HG03558 (cell line): Measurements from ENCODE around the gene FGD5.

Experiments
- ATAC-seq: cut with Tn5 transposase; IDR thresholded peaks from one replicate; pipeline ENCODE4 v1.9.1; 2021; ENCODE audit warnings: moderate number of reproducible peaks; ENCODE audit not compliant: unreplicated experiment; ENCODE audit errors: extremely low read depth

FGD5 gene

DNA sequence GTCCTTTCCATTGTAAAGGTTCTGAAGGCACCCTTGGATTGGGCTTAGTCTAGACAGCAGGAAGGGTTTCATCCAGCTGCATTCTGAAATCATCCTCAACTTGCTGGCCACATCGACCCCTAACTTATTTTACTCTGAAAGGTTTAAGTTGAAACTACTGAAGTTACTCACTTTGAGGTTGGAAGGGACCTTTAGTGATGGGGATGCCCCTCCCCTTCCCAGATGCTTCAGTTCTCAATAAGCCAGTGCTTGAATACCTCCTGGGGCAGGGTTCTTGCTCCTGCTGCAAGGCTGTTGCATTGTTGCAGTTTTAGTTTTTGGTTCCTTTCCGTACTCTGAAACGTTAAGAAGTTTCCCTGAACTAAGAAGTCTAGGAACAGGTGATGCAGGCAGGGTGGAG, 26.4 kb downstream of the FGD5 start:
- ATAC-seq: no peak

DNA sequence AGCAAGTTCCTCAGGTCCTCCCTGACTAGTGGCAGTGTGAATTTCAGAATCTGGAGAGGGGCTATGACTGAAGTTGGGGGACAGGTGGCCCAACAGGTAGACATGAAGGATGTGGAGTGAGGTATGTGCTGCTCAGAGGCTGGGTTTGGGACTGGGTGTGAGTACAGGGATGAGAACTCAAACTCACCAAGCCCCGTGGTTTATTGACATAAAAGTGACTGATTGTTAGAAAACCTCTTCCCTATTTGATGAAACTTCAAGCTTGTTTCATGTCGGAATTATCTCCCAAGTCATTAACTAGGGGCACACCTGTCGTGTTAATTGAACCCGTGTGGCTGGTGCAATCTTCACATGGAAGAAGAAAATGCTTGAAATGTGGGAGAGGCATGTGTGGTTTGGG, 27.1 kb downstream of the FGD5 start:
- no peak for ATAC-seq

DNA sequence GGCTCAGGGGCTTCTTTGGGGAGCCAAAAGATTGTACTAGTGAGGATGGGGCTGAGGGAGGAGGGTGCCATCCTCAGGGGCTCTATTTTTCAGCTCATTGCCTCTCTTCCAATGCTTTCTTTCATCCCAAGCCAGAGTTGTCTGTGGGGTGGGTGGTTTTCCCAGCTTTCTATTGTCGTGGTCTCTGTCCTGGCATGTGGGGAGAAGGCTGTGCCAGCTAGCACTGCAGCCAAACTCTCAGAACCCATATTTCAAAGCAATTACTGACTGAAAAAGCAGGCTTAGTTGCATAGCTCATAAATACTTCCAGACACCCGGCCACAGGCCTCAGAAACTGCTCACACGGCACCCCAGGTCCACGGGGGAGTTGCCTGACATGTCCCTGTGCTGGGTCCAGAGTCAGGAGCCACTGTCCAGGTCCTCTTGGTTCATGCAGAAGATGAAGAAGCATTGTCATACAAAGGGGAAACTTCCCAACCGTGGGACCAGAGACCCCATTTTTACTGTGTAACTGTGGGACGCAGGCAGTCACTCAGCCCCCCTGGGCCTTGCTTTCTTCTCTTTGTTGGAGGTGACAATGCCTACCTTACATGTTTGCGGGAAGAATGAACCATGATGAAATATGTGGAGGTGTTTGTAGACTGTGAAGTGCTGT, 27.6 kb downstream of the FGD5 start:
- ATAC-seq: no peak

DNA sequence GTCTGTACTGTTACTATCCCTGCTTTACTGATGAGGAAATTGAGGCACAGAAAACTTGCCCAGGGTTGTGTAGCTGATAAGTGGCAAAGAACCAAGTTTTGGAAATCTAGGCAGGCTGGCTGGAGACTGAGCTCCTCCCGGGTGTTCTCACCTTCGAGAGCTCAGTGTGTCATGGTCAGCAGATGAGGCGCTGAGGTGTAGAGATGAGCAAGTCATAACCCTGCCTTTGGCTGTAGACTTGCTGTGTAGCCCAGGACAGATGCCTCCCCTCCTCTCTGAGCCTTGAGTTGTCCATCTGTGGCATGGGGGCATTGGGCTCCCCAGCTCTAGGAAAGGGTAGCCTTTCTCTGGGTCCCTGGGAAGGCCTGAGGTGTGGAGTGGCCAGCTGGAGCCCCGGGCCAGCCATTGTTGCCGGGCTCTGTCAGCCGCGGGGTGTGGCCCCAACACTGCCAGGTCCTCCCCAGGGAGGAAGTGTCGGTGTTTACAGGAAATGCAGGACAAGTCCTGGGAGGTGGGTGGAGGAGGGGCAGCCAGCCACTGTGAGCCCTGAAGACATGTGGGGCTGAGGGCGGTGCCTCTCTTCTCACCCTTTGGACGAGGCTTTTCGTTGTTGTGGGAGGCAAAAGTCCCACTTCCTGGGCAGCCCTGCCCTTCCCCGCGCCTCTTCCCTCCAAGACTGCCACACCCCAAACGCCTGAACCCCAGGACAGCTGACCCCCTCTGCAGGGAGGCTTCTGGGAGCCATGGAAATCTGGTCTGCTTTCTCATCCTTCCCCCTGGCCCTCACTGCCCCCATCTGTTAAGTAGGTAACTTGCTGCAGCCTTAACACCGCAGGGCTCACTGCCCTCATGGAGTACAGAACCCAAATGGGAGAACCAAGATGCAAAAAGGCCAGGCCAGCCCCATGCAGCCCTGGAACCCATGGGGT, 29.1 kb downstream of the FGD5 start:
- ATAC-seq: no peak

DNA sequence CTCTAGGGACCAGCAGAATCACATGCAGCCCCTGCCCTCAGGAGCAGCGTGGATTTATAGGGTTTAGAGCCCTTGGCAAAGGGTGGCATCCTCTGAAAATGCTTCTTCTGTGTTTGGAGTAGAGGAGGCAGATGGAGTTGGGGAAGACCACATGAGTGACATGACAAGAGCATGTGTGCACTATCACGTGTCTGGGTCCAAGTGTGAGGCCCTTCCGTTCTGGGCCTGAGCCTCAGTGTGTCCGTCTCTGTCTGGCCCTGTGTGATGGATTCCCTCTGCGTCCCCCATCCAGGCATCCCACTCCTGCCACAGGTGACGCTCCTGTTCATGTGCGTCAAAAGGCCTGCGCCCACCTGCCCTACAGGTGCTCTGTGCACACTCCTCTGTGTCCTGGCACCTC, 30.1 kb downstream of the FGD5 start:
- no peak for ATAC-seq

DNA sequence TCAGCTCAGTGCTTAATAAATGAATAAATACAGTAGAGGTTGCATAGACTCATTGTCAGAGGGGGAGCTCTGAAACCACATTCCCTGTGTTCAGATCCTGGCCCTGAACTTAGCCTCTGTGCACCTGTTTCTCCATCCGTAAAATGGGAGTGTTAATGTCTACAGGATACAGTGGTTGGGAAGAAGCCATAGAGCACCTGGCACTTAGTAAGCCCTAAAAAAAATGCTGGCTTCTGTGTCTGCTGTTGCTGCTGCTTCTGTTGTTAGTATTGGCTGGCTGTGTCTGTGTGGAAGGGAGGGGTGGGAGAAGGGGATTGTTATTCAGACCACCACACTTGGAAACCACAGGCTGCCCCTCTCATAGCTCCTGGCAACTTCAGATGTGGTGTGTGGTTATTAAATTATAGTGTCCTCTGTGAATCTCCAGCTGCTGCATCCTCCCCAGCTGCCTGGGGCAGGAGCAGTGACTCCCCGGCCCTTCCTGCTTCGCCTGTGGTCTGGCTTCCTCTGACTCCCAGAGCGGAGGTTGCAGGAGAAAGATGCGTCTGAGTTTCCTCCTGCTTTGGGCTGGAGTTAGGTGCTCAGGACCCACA, 31.0 kb downstream of the FGD5 start:
- ATAC-seq: no peak

DNA sequence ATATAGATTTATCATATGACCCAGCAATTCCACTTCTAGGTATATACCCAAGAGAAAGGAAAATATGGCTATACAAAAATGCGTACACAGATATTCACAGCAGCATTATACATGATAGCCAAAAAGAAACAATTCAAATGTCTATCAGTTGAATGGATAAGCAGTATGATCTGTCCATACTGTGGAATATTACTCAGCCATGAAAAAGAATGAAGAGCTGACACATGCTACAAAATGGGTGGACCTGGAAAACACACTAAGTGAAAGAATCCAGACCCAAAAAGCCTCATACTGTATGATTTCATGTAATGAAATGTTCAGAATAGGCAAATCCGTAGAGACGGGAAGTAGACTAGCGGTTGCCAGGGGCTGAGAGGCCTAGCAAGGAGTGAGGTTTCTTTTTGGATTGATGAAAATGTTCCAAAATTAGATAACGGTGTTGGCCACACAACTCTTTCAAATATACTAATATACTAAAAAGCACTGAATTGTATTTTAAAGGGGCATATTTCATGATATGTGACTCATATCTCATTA, 33.4 kb downstream of the FGD5 start:
- no peak for ATAC-seq

DNA sequence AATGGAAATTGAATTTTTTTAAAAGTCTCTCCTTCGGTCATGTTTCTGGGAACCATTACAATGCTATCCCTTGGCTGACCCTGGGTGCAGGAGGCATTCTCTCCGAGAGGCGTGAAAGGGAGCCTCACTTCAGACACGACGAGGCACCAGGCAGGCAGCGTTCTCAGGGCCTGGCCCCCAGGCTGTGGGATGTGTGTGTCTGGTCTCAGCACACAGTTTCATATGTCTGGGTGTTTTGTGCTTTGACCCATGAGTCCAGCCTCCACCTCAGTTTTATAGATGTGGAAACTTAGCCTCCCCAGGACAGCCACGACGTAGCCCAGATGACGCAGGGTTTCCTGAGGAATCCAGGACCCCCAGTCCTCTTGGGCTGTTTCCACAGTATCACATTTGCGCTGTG, 34.0 kb downstream of the FGD5 start:
- ATAC-seq: no peak

DNA sequence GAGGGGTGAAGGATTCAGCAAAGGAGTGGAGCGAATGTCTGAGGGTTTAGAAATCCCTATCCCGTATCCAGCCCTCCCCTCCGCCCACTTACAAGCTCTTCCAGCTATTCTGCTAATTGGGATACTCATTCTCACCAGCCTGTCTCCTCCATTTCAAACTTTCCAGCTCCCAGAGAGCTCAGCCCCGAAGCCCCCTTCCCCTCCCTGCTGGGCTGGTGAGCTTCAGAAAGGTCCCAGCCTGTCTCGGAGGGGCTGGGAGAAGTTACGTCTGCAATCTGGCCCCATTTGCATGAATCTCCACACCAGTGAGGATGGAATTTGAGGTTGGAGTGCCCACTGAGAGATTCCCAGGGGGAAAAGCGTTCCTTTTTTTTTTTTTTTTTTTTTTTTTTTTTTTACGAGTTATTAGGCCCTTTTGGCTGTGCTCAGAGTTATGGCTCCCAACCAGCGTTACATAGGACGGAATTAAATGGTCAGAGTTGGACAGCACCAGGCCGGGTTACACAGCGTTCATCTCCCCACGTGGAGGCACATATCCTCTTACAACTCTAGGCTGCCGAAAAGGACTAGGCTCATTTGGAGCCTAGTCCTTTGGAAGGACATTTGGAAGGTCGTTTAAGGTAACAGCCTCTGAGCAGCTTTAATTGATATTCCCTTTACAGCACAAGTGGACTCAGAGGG, 34.6 kb downstream of the FGD5 start:
- no peak for ATAC-seq

DNA sequence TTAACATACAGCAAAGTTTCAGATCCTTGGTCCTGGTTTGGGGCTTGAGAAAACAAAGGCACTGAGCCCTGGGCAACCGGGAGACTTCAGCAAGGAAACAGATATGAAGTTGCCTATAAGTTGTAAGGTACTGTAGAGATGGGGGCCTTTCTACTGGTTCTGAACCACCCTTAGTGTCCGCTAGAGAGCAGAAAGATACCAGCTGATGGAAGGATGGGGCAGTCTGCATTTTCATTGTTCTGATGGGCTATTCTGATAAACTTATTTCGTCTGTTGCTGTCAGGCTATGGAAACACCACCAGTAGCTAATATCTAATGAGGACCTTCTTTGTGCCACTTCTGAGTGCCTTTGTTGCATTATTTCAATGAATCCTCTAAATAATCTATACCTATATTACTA, 38.7 kb downstream of the FGD5 start:
- no peak for ATAC-seq

DNA sequence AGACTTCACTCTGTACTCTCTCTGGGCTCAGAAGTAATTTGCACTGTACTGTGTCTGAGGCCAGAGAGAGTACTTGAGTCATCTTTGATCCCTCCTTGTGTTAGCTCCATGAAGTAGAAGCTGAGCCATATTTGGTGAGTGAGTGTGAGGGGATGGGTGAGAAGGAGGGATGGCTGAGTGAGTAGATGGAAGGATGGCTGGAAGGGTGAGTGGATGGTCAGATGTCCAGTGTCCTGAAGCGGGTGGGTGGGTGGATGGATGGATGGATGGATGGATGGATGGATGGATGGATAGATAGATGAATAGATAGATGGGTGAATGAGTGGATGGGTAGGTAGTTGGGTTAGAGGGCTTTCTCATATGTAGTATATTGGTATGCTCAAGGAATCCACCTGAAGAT, 39.3 kb downstream of the FGD5 start:
- ATAC-seq: no peak

DNA sequence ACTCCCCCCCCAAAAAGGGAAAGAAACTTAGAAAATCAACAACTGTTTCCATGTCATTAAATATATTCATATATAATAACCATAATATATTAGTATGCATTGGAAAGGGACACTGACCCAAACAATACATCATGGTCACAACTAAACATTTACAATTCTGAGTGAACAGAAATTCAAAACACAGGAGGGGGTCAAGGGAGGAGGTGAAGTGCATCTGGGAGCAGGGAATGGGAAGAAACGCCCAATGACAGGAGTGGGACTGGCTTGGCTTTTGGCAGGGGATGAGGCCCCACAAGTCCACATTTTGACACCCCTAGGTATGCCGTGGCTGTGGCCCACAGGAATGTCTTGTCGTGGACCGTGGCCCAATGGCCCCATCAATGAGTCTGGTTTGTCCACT, 41.1 kb downstream of the FGD5 start:
- ATAC-seq: no peak

DNA sequence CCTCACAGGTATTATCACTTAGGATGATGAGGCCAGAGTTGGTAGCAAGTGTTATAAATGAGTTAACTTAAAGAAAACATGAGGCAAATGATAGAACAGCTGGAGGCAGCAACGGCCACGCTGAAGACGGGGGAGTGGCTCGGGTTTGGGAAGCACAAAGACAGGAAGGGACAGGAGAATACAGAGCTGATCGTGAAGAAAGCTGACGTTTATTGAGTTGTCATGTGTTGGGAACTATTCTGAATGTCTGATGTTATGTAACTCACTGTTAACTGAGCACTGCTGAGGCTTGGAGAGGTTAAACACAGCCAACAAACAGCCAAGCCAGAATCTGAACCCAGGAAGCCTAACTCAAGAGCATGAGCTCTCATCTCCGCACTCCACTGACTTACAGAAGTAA, 42.3 kb downstream of the FGD5 start:
- no peak for ATAC-seq

DNA sequence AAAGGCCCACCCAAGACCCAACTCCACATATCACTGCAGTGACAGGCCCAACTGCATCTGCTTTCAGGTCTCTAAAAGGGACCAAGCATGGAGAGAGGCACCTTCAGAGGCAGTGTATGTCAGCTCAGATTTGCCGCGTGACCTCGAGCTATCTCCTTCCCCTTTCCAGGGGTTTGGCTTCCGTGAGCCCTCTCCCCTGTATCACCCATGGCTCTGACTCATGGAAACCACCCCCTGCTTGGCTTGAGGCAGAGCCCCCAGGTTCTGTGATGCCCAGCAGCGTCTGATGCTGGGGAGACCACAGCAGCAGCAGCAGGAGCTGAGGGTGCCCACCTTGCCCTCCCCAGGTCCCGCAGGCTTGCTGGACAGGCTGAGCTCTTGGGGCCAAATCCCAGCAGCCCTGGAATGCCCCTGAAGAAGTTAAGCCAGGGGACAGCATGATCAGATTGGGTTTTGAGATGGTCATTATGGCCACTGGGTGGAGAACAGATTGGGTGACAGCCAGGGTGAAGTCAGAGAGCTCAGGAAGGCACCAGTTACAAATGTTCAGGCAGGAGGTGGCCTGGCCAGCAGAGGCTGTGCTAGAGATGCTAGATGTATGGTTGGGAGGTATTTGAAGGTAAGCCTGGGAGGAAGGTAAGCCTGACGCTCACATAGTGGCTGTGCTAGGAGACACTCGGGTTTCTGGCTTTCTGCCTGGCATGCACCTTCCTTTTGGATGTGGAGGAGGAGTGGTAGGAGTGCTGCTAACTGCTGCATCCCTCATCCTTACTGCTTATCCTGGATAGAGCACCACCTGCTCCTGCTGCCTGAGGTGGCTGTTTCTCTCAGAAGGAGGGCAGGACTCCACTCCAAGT, 42.9 kb downstream of the FGD5 start:
- ATAC-seq: no peak

DNA sequence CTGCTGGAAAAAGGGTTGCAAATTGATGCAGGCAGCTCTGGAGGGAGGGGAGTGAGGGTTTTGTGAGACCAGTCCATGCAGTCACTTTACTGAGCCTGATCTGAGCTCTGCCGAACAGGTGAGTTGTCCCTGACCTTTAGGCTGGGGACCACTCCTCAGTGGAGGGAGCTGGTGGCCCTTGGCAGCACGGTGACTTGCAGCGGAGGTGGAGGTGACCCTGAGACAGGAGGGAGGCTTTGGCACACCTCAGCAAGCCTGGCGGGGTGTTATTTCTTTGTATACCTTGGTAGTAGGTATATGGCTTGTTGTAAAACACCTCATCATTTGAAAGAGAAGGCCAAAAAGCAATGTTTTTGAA, 43.5 kb downstream of the FGD5 start:
- no peak for ATAC-seq

DNA sequence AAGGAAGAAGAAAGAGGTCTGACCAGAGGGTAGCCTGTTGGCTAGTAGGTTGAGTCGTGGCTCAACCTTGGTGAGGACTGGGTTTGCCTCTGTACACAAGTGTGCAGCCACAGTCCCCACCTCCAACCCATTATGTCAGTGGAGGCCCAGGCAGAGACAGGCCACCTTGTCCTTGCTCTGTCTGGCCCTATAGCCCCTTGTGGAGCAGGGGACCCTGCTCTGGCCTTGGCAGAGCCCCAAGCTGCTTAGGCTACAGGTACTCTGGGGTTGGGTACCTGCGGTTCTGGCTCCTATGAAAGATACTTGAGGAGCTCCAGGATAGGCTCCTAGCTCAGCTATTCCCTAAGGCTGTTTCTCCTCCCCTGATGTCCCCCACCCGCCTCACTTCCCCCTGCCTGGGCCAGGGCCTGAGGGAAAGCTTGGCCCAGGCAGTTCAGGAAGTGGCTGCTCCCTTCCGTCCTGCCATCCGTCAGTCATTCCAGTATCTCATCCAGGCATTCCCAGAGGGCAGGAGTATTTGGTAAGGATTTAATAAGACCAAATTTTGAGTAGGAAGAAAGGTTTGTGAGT, 44.0 kb downstream of the FGD5 start:
- ATAC-seq: no peak

DNA sequence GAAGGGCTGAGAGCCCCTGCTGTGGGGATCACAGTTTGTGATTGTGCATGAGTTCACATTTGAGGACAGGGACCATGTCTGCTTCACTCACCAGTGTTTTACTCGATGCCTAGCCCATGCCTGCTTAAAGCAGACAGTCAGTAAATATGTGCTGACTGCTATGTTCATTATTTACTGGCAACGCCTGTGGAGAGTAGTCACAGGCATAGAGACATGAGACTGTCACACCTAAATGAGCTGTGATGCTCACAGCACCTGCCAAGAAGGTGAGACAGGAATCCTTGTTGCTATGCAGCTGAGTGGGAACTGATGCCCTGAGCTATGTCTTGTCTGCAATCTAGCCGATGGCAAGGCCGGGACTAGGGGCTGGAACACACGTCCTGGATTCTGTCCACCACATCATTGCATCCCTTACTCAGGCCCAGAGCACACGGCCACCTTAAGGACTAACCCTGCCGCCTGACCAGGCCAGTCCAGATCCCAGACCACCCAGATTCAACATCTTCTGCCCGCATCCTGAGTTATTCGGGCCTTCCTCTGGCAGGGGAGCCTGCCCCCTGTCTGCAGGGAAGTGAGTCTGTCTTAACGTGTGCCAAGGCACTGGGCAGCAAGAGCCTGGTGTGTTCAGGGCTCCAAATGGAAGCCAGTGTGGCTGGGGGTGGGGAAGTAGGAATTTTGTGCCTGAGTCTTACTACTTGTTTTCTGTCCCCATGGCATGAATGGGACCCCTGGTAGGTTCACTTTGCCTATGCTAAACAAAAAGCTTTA, 44.8 kb downstream of the FGD5 start:
- no peak for ATAC-seq

DNA sequence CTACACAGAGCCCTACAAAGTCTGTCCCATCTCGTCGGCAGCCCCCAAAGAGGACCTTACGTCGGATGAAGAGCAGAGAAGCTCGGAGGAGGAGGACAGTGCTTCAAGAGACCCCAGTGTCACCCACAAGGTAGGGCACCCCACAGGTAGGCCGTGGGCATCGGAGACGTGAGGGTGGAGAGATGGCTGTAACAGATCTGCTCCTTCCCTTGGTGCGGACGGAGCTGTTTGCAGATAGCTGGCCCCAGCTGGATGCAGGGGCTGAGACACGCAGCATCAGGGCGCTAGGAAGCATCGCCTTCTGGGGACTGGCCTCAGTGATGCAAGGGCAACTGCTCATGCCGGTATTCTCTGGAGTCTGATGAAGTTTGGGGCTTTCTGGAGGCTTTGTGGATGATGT, 45.4 kb downstream of the FGD5 start:
- ATAC-seq: no peak

DNA sequence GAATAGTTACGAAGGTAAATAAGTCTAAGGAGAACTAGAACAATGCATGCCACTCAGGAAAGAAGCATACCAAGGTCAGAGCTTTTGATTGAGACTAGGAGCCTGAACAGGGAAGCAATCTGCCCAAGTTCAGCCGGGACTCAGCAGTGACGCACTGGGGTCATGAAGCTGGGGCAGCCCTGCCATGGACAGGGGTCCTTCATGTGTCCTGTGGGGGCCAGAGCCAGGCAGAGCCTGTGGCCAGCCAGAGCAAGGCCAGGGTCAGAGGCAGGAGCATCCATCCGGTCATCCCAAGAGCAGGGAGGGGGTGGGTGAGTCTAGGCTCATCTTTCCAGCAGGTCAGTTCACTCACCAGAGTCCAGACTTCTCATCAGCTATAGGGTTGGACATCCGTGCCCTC, 47.9 kb downstream of the FGD5 start:
- no peak for ATAC-seq
